DMS53 (cell line): ENCODE results near the gene TBX6.

Experiments used
- DNase-seq: peaks from one replicate; lab custom pipeline; 2025; lab: John Stamatoyannopoulos, UW

The TBX6 gene

GRCh38 chr16:30113711-30114333 lies 22.1 kb upstream of the TBX6 start:
- no peak for DNase-seq

GRCh38 chr16:30113031-30113710 lies 21.4 kb upstream of the TBX6 start, which contains the start of gene GDPD3:
GDPD3 (minus strand) TSS chr16:30113537; CDS start chr16:30113478, 59 bp downstream.
- peak; percentile 32 for DNase-seq

DNA sequence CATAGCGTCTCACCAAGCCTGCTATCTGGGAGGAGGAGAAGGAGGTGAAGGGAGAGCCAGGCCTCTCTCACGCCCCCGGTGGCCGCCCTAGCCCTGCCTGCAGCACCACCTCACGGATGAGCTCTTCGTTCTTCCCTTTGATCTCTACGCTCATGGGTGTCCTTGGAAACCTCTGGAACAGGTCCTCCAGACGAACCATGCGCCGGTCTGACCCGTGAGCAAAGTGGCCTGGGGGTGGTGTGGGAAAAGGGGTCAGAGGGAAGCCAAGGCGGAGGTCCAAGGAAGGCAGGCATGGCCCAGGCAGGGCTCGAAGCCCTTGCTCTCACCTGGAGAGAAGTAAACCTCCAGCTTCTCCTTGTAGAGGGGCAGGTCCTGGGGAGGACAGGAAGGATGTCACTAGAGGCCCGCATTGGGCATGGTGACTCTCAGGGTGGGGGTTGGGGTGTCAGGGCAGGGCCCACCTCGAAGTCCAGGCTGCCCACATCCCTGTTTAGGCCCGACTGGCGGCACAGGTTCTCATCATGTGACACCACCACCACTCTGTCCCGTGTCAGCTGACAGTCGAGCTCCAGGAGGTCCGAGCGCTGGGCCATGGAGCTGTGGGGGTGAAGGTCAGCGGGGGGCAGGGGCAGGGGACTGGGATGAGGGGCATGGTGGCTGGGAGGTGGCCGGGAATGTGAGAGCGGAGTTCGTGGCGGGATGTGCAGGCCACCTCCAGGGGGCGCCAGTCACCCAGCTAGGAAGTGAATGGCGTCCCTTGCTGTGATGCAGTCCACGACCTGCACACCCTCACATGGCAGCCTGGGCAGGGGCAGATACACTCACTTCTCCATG lies 20.7 kb upstream of the TBX6 start:
- DNase-seq: peak; percentile 81

DNA sequence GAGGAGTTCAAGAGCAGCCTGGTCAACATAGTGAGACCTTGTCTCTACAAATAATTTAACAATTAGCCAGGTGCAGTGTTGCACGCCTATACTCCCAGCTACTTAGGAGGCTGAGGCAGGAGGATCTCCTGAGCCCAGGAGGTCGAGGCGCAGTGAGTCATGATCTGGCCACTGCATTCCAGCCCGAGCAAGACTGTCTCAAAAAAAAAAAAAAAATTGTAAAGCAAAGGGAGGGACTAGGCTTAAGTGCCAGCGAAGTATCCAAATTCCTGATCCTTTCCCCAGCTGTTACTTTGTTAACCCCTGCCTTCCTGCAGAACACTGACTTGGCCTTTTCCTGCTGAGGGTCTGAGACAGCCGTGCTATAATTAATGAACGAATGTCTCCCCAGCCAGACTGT lies 18.9 kb upstream of the TBX6 start:
- DNase-seq: no peak

GRCh38 chr16:30108059-30108850 lies 16.5 kb upstream of the TBX6 start:
- DNase-seq: no peak

- DNase-seq: no peak
Observed at GRCh38 chr16:30104492-30104891, 12.8 kb upstream of the TBX6 start.

DNA sequence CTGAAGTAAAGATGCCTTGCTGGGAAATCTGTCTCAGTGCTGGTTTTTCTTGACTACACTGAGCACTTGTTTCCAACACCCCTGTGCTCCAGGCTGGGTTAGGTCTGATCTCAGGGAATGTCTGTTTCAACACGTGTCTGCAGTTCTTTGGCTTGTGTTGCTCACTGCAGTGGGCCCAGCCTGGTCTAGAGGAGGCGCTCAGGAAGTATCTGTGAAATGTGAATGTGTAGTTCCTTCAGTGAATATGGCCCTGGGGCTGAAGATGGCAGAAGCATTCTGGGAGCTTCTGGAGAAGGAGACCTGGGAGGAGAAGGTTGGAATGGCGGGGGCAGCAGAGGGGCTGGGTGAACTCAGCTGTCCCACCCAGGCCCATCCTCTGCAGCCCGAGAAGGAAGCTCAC lies 12.4 kb upstream of the TBX6 start:
- DNase-seq: no peak

GRCh38 chr16:30096862-30097563 lies 5.3 kb upstream of the TBX6 start:
- no peak for DNase-seq

DNA sequence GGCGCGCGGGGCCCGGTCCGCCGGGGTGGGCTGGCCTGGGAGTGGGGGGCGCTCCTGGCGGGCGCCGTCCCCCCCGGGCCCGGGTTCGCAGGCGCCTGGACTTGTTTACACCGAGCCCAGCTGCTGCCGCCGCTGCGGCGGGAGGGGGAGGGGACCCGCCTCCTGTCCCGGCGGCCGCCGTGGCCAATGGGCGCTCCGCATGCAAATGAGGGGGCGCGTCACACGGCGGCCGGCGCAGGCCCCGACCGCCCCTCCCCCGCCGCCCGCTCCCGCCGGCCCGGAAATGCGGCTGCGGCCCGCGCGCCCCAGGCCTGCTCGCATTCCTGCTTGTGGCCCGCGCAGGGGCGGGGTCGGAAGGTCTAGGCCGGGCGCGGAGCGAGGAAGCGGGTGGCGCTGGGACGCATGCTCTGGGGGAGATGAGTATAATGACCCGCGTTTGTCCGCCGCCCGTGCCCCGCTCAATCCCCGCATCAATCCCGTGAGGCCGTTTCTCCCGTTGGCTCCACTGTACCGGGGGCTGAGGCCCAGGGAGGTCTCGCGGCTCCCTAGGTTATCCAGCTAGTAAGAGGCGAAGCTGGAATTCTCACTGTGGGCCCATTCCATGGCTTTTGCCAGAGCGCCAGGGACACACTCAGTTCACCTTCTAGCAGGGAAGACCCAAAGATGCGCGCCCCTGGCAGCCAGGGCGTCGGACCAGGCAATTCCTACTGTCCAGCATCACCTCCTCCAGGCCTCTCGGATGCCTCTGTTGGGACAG lies 4.6 kb upstream of the TBX6 start, which contains the start of gene YPEL3:
TSS of gene YPEL3 (minus strand) at position 109 of the 757 bp plus-strand sequence. CDS start 731 bp downstream, outside the sequence.
- DNase-seq: peak; percentile 95

- DNase-seq: peak; percentile 58
Observed at GRCh38 chr16:30095166-30096078, 3.7 kb upstream of the TBX6 start.

DNA sequence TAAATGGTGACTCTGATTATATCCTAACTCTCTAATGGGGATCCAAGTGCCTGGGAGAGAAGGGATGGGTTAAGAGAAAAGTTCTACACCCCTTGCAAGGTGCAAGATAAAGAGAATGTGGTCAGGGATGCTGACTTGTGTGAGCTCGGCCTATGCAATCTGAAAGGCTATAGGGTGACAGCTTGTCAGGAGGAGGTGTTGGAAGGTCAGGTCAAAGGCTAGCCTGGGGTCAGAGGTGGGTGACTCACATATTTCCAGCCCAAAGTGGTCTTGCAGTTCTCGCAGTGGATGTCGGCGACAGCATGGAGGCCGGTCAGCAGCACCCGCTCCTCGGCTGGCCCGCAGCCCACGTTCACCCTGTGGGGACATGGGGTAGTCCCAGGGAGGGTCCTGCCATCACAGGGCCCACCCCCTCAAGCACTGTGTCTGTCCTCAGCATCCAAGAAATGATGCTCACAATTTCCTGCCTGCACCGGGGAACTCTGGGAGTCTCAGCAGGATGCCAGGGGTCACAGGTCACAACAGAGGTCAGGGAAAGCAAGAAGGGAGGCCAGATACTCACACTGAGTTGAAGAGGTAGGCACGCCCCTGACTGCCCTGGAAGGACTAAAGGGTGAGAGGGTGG lies 2.9 kb upstream of the TBX6 start:
- DNase-seq: no peak

- peak; percentile 92 for DNase-seq
Observed at GRCh38 chr16:30092373-30093010, 768 bp upstream of the TBX6 start.

DNA sequence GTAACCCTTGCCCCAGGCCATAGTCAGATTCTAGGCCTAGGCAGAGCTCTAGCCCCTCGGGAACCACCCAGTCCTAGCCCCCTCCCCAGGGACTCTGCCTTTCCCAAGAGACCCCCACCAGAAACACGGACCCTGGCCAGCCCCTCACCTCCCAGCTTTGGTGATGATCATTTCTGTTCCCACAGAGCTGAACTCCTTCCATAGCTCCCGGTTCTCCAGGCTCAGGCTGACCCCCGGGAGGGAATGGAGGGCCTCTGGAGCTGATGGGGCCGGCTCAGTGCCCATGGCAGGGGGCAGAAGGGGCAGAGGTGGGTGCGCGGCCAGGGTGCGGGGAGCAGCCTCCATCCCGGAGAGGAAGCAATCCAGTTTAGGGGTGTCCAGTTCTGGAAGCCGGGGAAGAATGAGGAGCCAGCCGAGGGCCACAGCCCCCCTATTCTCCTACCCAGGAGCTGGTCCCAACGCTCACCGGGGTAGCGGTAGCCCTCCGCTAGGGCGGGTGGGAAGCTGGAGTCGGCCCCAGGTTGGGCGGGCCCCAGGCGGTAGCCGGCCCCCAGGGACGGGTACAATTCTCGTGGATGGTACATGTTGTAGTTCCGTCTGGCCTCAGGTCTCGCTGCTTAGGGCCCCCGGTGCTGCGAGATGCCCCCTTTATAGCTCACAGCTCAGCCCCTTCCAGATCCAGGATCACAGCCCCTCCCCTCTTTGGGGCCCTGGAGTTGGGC lies 953 bp downstream of the TBX6 start:
- DNase-seq: no peak

- no peak for DNase-seq
Observed at GRCh38 chr16:30088832-30089624, 2.7 kb downstream of the TBX6 start.

DNA sequence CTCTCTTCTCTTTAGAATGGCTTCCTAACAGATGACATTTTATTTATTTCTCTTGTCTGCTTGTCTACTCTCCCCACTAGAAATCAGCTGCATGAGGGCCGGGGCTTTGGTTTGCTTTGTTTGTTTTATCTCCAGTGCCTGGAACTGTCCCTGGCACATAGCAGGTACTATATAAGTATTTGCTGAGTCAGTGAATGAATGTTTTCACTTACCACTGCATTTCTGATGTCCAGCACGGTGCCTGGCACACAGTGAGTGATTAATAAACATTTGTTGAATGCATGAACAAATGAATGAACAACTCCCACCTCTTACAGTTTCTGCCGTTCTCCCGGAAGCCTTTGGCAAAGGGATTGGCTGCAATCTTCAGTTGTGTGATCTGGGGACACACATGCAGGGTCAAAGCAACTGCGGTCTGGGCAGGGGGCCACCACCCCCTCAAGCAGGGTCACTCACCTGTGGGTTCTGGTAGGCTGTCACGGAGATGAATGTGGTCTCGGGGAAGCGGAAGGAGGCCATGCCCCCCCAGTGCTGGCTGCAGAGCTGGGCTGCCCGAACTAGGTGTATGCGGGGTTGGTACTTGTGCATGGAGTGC lies 3.4 kb downstream of the TBX6 start:
- peak; percentile 24 for DNase-seq

- DNase-seq: no peak
Observed at GRCh38 chr16:30087181-30087898, 4.4 kb downstream of the TBX6 start.
